NCI-H1048 (cell line): ENCODE data around the gene ADPRHL1.
"Not testable (repeated sequence)": the region's sequence is repeated elsewhere in the genome, so short reads cannot be mapped to it uniquely, and the experiment has no call there.

Source experiments
- DNase-seq: peaks from one replicate; lab custom pipeline; 2025; lab: John Stamatoyannopoulos, UW

ADPRHL1 gene

DNA sequence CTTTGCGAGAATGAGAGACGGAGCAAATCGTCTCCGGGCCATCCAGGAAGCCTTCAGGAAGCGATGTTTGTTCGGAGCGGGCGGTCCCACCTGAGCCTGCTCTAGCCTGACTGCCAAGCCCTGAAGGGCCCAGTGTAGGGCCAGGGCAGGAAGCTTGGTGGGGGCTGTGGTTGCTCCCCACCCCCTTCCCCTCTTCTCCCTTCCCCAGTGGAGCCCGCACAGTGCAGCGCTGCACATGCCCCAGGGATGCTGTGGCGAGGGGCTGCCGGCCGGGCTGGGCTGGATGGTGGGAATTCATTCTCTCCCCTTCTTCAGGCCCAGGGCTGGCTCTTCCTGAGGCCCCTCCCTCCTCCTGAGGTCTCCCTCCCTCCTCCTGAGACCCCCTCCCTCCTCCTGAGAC is 82.2 kb downstream of the ADPRHL1 start:
- DNase-seq = no peak

DNA sequence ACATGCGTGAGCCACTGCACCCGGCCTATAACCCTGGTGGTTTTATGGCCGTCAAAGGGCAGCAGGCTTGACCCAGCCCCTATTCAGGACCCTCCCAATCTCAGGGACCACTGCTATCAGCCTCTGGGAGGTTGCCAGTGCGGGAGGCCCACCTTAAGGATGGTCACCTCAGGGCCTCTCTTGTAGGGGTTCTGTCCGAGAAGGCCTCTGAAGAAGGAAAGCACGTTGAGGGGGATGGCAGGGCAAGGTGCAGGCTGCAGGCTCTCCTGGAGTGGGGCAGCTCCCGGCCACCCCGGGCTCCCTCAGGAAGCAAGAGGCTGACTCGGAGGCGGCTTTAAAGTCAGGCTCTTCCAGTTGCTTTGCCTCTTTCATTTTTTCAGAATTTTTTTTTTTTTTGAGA is 83.4 kb downstream of the ADPRHL1 start:
- DNase-seq = no peak

DNA sequence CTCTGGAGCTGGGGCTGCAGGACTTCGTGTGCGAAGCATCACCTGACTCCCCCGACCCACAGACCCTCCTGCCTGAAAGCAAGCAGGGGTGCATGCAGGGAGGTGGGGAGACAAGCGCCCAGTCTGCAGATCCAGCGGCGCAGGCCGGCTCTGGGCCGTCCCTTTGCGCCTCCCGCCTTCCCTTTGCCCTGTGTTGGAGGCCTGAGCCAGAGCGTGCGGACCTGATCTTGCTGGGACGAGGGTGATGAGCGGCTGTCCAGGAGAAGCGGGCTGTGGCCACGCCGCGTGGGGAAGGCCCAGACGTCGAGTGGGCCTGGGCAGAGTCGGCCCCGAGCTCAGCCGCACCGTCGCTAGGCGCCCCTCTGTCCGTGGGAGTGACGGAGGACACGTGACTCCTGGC is 84.1 kb downstream of the ADPRHL1 start:
- no peak for DNase-seq

DNA sequence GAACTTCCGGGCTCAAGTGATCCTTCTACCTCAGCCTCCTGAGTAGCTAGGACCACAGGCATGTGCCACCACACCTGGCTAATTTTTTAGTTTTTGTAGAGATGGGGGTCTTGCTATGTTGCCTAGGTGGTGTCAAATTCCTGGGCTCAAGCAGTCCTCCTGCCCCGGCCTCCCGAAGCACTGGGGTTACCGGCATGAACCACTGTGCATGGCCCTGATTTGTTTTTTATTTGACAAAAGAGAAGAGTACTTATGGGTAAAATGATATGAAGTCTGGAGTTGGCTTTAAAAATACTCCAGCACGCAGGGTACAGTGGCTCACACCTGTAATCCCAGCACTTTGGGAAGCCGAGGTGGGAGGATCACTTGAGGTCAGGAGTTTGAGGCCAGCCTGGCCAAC is 84.9 kb downstream of the ADPRHL1 start:
- not testable (repeated sequence) for DNase-seq

DNA sequence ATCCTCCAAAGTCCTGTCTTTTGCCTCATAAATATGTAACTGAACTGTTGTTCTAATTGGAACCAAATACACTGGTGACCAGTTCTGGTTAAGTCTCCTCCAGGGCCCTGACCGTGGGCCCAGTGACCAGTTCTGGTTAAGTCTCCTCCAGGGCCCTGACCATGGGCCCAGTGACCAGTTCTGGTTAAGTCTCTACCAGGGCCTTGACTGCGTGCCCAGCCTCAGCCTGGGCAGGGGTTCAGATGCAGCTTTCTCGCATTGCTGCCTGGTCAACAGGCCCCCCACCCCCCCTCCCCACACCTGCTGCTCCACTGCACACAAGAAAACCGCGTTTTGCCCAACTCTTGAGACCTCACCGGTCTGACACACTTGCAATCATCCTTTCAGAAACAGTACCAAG is 85.5 kb downstream of the ADPRHL1 start:
- no peak for DNase-seq

DNA sequence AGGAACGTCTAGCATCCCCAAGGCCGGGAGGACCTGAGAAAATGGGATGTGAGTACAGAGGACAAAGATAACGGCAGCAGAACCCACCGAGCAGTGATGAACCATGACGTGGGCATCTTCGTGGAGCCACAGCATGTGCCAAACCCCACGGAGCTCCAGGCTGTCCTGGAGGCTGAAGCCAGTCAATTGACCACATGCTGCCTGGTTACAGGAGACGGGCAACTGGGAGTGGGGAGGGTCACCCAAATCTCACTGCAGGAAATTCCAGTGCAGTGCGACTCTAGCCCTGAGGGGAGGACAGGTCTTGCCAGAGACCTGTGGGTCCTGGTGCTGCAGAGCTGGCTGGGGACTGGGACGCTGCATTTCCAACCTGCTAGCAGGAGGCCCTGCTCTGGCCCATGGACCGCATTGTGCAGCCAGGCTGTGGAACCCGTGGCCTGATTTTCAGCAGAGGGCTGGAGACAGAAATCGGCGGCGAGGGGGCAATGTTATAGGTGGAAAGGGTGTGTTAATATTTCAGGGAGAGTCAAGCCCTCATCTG is 86.2 kb downstream of the ADPRHL1 start:
- DNase-seq = no peak

DNA sequence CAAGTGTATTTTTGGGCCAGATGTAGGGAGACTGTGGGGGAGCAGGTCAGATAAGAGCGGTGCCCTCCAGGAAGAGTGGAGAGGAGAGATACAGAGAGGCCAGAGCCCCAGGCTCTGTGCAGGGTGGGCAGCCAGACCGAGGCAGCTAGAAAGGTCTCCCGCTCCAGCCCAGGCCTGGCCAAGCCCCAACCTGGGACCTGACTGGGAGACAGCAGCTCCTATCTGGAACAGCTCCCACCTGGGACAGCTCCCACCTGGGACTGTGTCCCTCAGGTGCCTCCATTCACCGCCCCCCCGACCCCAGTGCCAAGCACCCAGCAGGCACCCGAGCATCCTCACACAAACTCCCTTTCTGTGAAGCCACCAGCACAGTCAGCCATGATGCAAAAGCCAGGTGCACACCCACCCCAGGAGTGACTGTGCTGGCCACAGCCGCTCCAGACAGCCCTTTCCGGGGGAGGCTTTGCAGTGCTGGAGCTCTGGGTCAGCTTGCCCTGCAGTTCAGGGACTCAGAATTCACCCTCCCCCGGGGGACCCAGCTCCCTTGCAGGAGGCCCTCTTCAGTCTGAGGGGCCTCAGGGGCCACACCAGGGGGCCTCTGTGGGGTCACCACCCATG is 87.2 kb downstream of the ADPRHL1 start:
- DNase-seq = no peak

DNA sequence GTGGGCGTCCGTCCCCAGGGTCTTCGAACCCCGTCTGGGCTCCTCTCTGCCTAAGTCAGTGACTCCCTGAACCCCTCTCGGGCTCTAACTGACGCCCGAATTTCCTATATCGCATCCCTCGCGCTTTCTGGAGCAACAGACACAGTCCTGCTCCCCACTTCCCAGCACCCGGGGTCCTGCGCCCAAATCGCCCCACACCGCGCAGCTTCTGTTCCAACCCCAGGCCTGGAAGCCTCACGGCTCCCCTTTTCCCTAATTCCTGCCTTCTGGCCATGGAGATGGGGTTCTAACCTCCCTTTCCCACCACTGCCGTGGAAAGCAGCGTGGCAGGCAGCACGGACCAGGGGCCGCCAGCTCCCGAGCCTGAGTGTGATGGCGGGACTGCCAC is 87.7 kb downstream of the ADPRHL1 start:
- DNase-seq = no peak

DNA sequence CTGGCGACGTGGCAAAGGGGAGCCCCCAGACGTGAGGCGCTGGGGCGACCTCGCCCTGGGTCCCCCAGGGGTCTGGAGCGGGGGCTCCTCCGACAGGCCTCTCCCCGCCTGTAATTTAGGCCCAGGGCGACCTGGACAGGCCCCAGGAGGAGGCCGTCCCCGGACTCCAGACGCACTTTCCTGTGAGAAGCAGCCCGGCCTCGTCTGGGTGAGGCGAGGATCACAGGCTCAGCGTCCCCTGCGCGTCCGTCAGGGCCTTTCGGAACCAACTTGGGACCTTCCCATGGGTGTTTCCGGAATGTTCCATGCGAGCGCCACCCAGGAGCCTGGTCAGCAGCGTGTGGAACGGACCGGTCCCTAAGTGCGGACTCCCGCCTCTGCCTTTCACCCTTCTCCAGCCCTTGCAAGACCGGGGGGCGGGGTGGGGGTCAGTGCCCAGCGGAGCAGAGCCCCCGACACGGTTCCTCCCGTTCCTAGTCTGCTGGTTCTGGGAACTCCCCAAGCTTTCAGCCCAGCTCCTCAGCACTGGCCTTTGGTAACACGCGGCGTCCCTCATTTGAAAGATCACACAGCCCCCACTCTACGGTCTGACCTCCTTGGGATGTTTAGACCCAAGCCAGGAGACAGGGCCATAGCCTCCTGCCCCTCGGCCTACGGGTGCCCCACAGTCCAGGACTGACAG is 88.2 kb downstream of the ADPRHL1 start:
- no peak for DNase-seq

DNA sequence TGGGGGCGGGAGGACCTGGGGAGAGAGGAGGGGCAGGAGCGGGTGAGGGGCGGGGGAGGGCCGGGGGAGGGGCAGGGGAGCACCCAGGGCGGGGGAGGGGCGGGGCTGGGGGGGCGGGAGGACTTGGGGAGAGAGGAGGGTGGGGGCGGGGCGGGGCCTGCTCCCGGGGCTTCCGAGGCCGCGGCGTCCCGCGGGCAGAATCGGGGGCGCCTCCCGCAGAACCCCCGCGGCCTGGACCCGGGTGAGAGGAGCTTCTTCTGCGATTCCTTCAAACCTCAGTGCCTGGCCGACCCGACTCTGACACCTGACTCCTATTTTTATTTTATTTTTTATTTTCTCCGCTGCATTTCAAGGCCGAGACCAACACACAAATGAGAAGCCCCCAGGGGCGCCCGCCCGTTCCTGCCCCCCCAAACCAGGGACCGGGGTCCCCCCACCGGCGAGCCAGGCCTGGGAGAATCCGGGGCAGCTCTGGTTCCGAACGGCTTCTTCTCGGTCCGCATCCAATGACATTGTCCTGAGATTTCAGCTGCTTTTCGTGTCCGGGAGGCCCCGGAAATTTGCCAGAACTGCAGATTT is 88.9 kb downstream of the ADPRHL1 start:
- DNase-seq = no peak

DNA sequence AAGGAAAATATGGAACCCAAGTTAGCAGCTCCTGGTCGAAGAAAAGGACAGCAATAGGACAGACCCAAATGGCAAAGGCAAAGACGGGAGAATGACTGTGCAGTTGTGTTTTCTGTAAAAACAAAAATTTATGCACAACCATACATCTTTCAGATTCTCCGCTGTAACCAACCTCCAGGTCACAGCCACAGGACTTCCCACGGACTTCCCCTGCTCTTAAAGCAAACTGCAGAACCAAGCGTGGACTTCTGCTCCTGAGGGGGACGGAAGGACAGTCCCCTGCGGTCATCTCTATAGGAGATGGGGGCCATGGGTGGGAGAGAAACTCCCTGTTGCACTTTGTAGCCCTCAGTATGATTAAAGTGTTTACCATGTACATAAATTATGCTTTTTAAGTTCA is 91.9 kb downstream of the ADPRHL1 start:
- DNase-seq = no peak

DNA sequence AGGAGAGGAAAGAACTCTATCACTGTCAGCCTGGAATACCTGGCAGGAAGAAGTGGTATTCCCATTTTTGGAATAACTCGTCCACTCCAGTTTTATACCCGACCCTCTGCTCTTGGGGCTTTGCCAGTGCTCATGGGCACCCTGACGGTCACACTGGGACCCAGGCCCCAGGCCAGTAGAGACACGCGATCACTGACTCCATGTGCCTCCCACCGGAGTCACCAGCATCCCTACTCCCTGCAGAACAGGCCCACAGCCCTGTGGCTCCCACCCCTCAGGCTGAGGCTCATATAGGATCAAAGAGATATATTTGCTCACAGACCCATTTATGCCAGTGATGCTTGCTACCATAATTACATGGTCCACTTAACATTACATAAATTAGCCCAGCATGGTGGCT is 92.8 kb downstream of the ADPRHL1 start:
- no peak for DNase-seq

DNA sequence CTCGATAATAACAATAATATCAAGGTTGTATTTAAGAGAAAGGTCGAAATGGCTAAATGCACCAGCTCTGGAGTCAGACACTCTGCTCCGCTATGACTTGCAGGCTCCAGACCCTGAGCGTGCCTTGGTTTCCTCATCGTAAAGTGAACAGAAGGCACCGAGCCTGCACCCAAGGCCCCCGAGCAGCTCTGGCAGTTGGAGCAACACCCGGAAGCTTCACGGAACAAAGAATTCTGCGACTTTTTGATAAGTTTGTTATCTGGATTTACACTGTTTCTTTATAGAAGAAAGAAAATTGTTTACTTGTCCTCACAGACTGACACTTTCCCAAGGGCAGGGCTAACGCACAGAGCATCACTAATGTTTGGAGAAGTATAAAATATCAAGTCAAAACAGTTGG is 93.7 kb downstream of the ADPRHL1 start:
- DNase-seq = no peak

DNA sequence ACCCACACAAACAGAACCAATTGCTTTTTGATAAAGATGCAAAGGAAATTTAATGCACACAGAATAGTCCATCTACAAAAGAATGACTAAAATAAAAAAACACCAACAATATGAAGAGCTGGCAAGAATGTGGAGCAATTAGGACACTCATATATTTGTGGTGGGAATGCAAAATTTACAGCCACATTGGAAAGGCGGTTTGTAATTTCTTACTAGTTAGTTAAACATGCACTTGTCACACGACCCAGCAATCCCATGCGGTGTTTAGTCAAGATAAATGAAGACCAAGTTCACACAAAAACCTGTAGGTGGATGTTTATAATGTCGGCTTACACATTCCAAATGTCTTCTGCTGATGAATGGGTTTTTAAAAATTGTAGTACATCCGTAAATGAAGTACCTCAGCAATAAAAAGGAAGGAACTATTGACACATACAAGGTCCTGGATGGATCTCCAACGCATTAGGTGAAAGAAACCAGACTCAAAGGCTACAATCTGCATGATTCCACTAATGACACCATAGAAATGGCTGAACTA is 94.6 kb downstream of the ADPRHL1 start:
- DNase-seq = no peak

DNA sequence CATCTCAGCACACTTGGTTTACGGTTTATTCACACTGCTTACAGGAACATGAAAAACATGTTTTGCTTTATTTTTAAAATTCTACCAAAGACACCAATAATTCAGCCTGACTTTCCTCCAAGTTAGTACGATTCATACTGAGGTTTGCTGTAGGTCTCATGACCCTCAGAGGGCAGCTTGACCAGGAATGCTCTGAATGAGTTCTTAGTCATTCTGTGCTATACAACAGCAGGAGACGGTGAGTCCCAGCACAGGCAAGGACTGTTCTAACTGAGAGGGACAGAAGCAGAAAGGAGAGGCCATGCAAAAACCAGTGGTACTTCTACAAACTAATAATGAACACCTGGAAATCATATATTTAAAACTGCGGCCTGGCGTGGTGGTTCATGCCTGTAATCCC is 95.8 kb downstream of the ADPRHL1 start:
- DNase-seq = no peak

DNA sequence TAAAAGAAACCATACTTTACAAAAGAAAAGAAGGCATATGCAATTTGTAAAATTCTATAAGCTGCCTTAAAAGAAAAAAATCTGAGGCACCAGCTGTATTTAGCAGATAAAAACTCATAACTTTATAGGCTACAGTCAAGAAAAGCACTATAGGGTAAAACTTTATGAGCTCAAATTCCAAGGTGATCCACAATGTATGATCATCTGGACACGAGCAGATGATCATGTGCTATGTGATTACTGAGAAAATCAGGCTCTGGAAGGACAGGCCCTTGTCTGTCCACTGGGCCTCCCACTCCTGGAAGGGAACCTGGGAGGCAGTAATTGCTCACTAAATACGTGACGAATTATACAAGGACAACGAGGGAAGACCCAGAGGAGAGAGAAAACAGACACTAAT is 96.7 kb downstream of the ADPRHL1 start:
- no peak for DNase-seq

DNA sequence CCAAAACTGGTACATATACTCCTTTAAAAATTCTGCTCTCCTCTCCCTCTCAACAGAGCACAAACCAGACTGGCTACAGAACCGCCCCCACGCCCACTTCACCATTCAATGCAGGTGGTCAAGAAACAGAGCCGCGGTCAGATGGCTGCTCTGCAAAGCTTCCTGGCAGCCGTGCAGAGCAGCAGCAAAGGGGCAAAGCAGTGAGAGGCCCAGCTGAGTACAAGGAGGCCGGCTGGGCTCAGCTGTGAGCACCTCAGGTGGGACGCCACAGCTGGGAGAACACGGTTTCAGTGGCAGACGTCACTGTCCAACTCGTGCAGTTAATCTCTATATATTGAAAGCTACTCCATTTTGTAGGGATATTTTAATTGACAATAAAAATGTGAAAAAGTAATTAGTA is 97.7 kb downstream of the ADPRHL1 start:
- DNase-seq = no peak

DNA sequence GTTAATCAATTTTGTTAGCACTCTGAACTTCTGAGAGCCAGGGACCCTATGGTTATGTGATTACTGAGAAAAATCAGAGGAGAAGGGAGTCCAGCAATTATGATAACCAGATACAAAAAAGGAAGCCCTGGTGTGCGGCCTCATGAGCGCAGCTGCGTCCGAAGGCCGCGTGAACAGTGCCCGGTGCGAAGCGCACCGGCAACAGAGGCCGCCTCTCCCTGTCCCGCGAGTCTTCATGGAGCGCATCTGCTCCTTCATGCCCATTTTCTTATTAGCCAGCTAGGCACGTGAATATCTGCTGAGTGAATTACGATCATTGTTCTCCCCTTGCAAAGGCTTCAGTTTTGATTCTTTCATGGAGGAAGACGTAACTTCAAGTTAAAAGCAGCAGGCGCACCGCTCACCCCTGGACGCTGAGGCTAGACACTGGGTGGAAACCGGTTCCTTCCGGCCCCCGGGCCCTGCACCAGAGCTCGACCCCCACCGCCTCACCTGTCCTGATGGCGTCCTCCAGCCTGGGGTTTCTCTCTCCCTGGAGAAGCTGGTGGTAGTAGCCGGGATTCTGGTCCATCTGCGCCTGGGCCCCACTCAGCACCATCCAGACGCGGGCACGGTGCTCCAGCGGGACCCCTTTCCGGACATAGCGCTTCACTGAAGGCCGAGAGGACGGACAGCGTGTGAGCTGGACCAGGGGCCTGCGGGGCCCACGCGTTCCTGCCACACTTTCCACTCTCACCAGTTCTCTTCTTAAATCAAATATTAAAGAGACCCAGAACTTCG is 98.3 kb downstream of the ADPRHL1 start:
- DNase-seq = no peak

DNA sequence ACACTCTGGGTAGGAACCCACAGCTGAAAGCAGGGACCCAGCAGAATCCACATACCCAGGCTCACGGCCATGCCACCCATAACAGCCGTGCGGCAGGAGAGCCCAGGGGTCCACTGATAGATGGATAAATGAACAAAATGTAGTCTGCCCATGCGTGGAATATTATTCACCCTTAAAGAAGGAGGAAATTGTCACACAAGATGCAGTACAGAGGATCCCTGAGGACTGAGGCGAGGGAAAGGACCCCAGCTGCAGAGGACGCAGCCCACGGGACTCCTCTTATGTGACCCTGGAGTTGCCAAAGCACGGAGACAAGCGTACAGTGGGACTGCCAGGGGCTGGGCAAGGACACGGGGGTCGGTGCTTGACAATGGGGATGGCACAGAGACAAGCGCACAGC is 100.0 kb downstream of the ADPRHL1 start:
- no peak for DNase-seq

DNA sequence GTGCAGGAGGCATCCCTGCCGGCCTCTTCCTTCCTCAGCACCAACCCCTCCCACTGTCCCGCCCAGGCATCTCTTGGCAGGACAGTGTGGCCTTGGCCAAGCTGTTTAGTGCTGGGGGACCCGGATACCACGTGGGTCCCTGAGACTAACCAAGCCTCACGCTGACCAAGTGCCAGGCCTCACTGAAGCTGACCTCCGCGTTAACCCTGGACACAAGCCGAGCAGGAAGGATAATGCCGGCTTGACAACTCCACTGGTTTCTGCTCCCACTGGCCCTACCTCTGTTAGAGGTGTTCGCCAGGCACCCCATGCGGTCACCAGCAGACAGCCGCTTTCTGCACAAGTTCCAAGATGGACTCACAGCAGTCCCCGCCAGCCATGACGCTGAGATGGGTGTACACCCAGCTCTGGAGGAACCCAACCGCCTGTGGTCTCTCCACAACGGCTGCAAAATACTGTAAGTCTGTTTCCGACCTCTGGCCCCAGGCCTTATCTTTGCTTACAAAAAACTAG is 101.7 kb downstream of the ADPRHL1 start:
- no peak for DNase-seq

DNA sequence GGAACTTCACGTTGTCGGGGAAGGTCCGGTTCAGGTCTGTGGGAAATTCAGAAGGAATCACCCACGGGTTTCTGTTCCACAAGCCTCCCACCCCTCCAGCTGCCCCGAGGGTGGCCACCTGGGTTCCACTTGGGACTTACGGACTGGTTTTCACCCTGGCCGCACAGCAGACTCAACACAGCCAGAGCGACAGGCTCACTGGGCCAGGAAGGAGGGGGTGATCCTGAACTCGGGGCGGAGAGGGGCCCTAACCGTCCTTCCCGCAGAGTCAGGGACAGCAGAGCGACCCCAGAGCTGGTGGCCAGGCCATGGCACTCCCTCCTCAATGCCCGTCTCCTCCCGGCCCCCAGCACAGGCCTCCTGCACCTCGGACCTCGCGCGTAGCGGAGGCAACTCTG is 102.4 kb downstream of the ADPRHL1 start:
- DNase-seq = no peak
